ENCODE data around the gene IFT81. TPM values are rescaled to one million over a fixed set of nuclear protein-coding genes. Genes with fewer than 3 reads are reported as not detected.

Gene IFT81
- total RNA-seq, 4 donors from 2014 or later: 3.4 to 9.2 (median 8.1) TPM

DNA sequence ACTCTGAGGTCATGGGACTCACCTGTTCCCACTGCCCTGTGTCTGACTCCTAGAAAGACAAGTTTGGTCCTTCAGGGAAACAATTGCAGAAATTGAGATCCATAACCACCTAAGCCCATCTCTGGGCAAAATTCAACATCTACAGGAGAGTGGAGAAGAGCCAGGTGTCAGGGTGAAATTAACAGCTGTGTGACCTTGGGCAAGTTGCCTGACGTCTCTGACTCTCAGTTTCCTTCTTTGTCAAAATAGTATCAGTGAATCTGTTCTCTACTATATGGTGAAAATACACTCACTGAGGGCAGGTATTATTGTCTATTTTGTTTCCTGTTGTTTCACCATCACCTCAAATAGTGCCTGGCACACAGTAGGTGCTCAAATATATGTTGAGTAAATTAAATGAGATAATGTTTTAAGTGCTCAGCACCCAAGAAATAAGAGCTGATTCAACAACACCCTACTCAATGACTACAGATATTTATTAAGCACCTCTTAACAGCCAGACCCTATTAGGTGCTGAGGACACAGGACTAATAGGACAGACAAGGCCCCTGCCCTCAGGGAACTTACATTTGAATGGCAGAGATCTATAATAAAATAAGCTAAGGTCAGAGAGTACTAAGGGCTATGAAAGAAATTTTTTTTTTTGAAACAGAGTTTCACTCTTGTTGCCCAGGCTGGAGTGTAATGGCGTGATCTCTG, 14.2 kb upstream of the IFT81 start:
- TF ChIP-seq, protein P1, sequence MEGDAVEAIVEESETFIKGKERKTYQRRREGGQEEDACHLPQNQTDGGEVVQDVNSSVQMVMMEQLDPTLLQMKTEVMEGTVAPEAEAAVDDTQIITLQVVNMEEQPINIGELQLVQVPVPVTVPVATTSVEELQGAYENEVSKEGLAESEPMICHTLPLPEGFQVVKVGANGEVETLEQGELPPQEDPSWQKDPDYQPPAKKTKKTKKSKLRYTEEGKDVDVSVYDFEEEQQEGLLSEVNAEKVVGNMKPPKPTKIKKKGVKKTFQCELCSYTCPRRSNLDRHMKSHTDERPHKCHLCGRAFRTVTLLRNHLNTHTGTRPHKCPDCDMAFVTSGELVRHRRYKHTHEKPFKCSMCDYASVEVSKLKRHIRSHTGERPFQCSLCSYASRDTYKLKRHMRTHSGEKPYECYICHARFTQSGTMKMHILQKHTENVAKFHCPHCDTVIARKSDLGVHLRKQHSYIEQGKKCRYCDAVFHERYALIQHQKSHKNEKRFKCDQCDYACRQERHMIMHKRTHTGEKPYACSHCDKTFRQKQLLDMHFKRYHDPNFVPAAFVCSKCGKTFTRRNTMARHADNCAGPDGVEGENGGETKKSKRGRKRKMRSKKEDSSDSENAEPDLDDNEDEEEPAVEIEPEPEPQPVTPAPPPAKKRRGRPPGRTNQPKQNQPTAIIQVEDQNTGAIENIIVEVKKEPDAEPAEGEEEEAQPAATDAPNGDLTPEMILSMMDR (IDR thresholded peaks at IDR 0.05; ENCODE audit: low read depth): no peak

GRCh38 chr12:110111476-110112334, 12.5 kb upstream of the IFT81 start:
- TF ChIP-seq, protein P1 (IDR thresholded peaks at IDR 0.05; ENCODE audit: low read depth): no peak

DNA sequence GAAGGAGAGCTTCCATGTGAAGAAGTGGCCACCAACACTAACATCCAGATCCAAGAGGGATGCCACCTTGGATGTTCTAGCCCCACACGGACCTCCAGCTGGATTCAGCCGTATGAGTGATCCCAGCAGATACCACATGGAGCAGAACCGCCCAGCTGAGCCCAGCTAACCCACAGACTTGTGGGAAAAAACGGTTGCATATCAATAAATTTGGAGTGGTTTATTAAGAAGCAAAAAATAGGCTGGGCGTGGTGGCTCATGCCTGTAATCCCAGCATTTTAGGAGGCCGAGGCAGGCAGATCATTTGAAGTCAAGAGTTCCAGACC, 11.9 kb upstream of the IFT81 start:
- TF ChIP-seq, protein P1 (IDR thresholded peaks at IDR 0.05; ENCODE audit: low read depth): no peak

DNA sequence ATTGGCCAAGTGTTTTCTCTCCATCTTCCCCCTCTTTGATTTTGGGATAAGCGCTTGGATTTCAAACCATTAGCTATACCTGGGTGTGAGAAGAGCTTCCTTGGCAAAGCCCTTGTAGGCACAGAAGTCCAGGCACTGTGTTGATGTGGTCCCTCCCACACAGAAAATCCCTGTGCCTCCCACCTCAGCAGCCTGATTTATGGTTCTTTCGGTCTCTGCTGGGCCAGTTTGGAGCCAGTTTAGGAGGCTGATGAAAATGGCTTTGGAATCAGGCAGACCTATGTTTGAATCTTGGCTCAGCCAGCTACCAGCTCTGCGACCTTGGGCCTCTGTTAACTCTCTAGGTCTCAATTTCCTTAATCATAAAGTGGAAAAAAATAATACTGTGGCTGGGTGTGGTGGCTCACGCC, 9.6 kb upstream of the IFT81 start:
- TF ChIP-seq, protein P1 (IDR thresholded peaks at IDR 0.05; ENCODE audit: low read depth): no peak

- TF ChIP-seq, protein P1 (IDR thresholded peaks at IDR 0.05; ENCODE audit: low read depth): no peak
Observed at GRCh38 chr12:110115675-110116074, 8.5 kb upstream of the IFT81 start.

DNA sequence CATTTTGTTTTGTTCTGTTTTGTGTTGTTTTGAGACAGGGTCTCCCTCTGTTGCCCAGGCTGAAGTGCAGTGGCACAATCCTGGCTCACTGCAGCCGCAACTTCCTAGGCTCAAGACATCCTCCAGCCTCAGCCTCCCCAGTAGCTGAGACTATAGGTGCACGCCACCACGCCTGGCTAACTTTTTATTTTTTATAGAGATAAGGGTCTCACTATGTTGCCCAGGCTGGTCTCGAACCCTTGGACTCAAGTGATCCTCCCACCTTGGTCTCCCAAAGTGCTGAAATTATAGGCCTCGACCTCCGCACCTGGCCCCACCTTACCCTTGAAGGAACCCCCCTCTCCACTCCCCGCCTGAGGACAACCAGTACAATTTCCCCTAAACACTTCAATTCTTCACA, 7.5 kb upstream of the IFT81 start:
- TF ChIP-seq, protein P1 (IDR thresholded peaks at IDR 0.05; ENCODE audit: low read depth): no peak

DNA sequence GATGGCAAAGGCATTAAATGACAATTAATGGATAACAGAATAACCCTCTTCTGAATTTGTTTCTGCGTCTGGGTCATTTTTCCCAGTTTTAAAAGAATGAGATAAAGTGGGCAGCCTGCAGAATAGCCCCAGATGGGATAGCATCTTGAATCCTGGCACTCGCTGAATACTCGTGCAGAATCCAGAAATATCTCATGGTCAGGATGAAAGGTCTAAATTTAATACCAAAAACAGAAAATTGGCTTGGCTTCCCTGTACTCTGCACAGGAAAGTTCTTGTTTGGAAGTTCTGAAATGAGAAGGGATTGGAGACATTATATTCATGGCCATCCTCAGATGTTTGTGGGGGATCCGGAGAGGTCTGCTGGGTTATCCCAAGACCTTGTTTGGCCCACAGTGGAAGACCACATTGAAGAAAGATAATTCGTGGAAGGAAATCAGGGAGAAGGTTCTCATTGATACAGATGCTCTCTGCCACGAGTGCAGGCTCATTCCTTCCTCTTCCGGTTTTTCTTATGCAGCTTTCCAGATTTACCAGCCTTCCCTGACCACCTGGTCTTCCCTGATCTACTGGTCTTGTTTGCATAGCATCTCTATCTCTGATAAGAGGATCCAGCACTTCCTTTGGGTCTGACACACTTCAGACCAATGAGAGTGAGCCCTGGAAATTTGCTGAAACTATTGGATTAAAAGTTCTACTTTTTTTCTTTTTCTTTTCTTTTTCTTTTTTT, 6.0 kb upstream of the IFT81 start:
- TF ChIP-seq, protein P1 (IDR thresholded peaks at IDR 0.05; ENCODE audit: low read depth): no peak

Measured in subcutaneous adipose tissue (tissue), 4 donors.